Measurements from ENCODE around the gene FRMPD4. TPM values are rescaled to one million over a fixed set of nuclear protein-coding genes. Genes with fewer than 3 reads are reported as not detected.
A peak's percentile ranks its signal among the peaks of the same experiment; 100 is the strongest.

FRMPD4 gene
- total RNA-seq, 2 donors from 2014 or later, result 0.02 to 0.35 TPM

DNA sequence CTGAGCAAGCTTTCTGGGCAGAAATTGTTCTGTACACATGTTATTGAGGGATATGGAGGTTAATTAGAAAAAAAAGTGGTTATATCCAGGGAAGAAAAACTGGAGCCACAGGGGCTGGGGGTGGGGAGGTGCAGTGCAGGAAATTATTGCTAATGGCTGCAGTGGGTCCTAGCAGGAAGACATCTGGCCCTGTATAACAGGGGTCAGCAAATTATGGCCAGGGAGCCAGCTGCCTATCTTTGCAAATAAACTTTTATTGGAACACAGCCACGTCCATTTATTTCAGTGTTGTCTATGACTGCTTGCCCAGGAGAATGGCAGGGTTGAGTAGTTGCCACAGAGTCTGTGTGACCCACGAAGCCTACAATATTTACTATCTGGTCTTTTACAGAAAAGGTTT is 629.6 kb downstream of the FRMPD4 start:
- Histone ChIP-seq H3K27ac (no peak overlapping the region), H3K4me3 (no peak overlapping the region), H3K9ac (ENCODE audit: low read depth in 2 of 2, low read length in 2 of 2) (no peak overlapping the region), H3K4me1 (no peaks in the 10 kb centered on the region), H3K27me3 (no peaks in the 10 kb centered on the region), H3K36me3 (no peaks in the 10 kb centered on the region), H3K9me3 (no peaks in the 10 kb centered on the region)
- TF ChIP-seq, protein P1, sequence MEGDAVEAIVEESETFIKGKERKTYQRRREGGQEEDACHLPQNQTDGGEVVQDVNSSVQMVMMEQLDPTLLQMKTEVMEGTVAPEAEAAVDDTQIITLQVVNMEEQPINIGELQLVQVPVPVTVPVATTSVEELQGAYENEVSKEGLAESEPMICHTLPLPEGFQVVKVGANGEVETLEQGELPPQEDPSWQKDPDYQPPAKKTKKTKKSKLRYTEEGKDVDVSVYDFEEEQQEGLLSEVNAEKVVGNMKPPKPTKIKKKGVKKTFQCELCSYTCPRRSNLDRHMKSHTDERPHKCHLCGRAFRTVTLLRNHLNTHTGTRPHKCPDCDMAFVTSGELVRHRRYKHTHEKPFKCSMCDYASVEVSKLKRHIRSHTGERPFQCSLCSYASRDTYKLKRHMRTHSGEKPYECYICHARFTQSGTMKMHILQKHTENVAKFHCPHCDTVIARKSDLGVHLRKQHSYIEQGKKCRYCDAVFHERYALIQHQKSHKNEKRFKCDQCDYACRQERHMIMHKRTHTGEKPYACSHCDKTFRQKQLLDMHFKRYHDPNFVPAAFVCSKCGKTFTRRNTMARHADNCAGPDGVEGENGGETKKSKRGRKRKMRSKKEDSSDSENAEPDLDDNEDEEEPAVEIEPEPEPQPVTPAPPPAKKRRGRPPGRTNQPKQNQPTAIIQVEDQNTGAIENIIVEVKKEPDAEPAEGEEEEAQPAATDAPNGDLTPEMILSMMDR (IDR thresholded peaks at IDR 0.05), result no peak
- DNase-seq, result no peak
- intact Hi-C loops (cut with DNase I), result no loop called here

DNA sequence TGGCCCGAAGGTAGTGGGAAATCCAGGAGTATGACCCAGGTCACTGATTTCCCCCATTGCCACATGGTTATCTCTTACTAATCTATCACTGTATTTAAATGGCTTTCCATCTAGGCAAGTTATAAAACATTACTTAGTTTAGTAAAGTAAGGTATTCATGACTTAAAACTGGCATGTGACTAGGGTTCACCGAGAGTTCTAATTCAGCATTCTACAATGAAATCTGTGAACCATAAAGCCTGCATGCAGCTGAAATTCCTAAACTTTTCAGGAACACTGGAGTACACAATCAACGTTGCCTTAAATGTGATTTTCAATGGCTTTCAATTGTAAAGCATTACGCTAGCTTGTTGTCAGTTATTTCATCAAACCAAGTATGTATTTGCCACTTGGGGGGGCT is 630.2 kb downstream of the FRMPD4 start:
- H3K9me3 ChIP-seq, result no peaks in the 10 kb centered on the region
- no peak overlapping the region for H3K9ac ChIP-seq (ENCODE audit: low read depth in 2 of 2, low read length in 2 of 2)
- no peak overlapping the region for H3K4me3 ChIP-seq
- no peaks in the 10 kb centered on the region for H3K4me1 ChIP-seq
- no peak for DNase-seq
- intact Hi-C loops (cut with DNase I), result no loop called here
- no peak overlapping the region for H3K27ac ChIP-seq
- TF ChIP-seq, protein P1 (IDR thresholded peaks at IDR 0.05), result no peak
- no peaks in the 10 kb centered on the region for H3K27me3 ChIP-seq
- H3K36me3 ChIP-seq, result no peaks in the 10 kb centered on the region

DNA sequence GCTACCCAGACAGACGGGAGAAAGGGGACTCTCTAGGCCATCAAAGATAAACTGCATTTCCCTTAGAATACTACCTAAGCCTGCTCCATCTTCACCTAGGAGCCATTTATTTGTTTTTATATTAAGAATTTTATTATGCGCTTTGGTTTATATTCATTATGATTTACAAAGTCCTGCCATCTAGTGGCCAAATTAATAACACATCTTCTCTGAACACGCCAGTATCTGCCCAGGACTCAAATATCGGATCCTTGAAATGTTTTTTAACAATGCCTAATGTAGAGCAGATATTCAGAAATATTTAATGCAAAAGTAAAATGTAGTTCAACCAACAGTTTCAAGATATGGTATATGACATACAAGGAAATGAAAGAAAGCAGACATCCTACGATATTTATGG is 632.2 kb downstream of the FRMPD4 start:
- no peaks in the 10 kb centered on the region for H3K4me1 ChIP-seq
- intact Hi-C loops (cut with DNase I), result loop anchor here (5.0 kb wide), 1 partner anchor 688 kb away; no protein-coding TSS in a partner anchor
- H3K27me3 ChIP-seq, result no peaks in the 10 kb centered on the region
- H3K27ac ChIP-seq, result no peak overlapping the region
- no peak for DNase-seq
- no peaks in the 10 kb centered on the region for H3K36me3 ChIP-seq
- TF ChIP-seq, protein P1 (IDR thresholded peaks at IDR 0.05), result peak; percentile 56
- H3K9ac ChIP-seq (ENCODE audit: low read depth in 2 of 2, low read length in 2 of 2), result no peak overlapping the region
- no peaks in the 10 kb centered on the region for H3K9me3 ChIP-seq
- no peak overlapping the region for H3K4me3 ChIP-seq

DNA sequence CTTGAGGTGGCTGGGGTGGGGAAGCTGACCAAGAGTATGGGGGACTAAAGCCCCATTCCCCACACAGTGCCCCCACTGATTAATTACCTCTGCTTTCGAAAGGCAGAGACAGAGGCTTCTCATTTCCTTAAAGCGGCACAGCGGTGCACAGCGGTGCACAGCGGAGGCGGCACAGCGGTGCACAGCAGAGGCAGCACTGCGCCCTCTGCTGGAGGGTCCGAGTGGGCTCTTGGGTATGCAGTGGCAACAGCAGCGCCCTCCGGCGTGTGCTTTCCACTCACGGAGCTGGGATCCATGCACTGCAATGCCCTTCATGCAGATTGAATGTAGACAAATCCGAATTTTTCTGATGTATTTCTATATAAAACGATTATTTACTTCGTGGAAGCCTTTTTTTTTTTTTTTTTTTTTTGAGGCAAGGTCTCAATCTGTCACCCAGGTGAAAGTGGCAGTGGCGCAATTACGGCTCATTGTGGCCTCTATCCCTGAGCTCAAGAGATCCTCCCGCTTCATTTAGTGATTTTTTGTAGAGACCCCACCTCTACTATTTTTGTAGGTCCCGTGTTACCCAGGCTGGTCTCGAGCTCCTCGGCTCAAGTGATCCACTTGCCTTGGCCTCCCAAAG is 633.3 kb downstream of the FRMPD4 start:
- Histone ChIP-seq H3K9ac (ENCODE audit: low read depth in 2 of 2, low read length in 2 of 2) (no peak overlapping the region), H3K9me3 (no peaks in the 10 kb centered on the region), H3K27ac (no peak overlapping the region), H3K4me1 (no peaks in the 10 kb centered on the region), H3K36me3 (no peaks in the 10 kb centered on the region), H3K4me3 (no peak overlapping the region), H3K27me3 (no peaks in the 10 kb centered on the region)
- TF ChIP-seq, protein P1 (IDR thresholded peaks at IDR 0.05), result peak; percentile 63
- peak; percentile 49 for DNase-seq
- intact Hi-C loops (cut with DNase I), result loop anchor here (5.0 kb wide), 1 partner anchor 689 kb away; no protein-coding TSS in a partner anchor
